Skeletal muscle satellite cell (primary cell): ENCODE data around the gene TGM2. TPM values are rescaled to one million over a fixed set of nuclear protein-coding genes. Genes with fewer than 3 reads are reported as not detected.

Experiments
- H3K27me3 ChIP-seq: 2 replicates; pipeline ENCODE4 v1.7.0; 2013; ENCODE audit warnings: low read length; ENCODE audit not compliant: control insufficient read depth, insufficient read depth
- H3K36me3 ChIP-seq: 2 replicates; pipeline ENCODE4 v1.7.0; 2013; ENCODE audit warnings: mild to moderate bottlenecking, control low read depth, low read length; ENCODE audit not compliant: insufficient read depth
- H3K4me1 ChIP-seq: 2 replicates; pipeline ENCODE4 v1.7.0; 2013; ENCODE audit warnings: low read length; ENCODE audit not compliant: control insufficient read depth, insufficient read depth
- H3K4me2 ChIP-seq: 2 replicates; pipeline ENCODE4 v1.7.0; 2013; ENCODE audit warnings: mild to moderate bottlenecking, low read length
- H3K4me3 ChIP-seq: 2 replicates; pipeline ENCODE4 v1.7.0; 2013; ENCODE audit warnings: low read length
- H3K9ac ChIP-seq: 2 replicates; pipeline ENCODE4 v1.7.0; 2013; ENCODE audit warnings: mild to moderate bottlenecking, low read depth, low read length, moderate library complexity
- H3K9me3 ChIP-seq: replicated peaks from 2 replicates; pipeline ENCODE4 v1.7.0; 2013; ENCODE audit warnings: mild to moderate bottlenecking, control low read depth, low read length
- total RNA-seq: library from RNA; depleted of rRNA; stranded (reverse); fragments of >200 nt; gene quantifications from 2 replicates; pipeline ENCODE4 v1.2.3, GENCODE V29; 2012; rRNA removed

TGM2 gene
- 1.8 and 4.2 TPM in 2 replicates for total RNA-seq

DNA sequence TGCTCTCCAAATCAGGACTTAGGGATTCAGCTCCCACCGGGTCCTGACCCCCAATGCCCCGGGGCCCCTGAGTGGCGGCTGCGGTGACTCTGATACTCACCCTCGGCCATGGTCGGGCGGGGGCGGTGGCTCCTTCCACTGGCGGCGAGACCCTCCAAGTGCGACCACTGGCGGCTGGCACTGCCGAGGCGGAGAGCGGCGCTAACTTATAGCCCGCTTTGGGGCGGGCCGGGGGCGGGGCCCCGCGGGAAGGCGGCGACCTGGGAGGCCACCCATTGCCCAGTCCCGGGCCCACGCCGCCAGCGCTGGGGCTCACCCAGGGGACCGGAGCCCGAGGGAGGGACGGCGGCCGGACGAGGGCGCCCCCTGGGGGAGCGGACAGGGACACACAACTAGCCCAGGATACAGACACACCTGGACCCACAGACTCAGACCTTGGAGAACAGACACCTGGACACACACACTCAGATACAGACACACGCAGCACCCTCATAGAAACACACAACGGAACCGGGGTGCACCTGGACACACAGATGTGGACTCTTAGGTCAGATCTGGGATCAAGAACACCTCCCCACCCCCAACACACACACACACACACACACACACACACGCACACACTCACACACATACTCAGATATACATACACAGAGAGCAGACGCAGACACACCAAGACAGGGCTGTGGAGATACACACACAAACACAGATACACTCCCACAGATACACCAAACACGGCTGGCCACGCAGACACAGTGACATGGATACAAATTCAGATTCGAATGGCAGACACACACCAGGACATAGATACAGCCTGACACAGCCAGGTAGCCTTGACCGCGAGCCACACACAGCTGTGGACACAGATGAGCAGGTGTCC lies at the start of gene TGM2:
Gene TGM2, minus strand, starts transcription at position 182 of the 877 bp plus-strand sequence. Its CDS starts 72 bp downstream, at position 110.
- Histone ChIP-seq H3K27me3 (no peaks in the 10 kb centered on the region), H3K9ac (peak within 1 kb of the TSS; percentile 57), H3K4me1 (peaks cover 42% of the 10 kb centered on the region), H3K9me3 (no peaks in the 10 kb centered on the region), H3K4me3 (peak within 1 kb of the TSS; percentile 66), H3K4me2 (peak within 1 kb of the TSS; percentile 89), H3K36me3 (peaks cover 4% of the 10 kb centered on the region)

DNA sequence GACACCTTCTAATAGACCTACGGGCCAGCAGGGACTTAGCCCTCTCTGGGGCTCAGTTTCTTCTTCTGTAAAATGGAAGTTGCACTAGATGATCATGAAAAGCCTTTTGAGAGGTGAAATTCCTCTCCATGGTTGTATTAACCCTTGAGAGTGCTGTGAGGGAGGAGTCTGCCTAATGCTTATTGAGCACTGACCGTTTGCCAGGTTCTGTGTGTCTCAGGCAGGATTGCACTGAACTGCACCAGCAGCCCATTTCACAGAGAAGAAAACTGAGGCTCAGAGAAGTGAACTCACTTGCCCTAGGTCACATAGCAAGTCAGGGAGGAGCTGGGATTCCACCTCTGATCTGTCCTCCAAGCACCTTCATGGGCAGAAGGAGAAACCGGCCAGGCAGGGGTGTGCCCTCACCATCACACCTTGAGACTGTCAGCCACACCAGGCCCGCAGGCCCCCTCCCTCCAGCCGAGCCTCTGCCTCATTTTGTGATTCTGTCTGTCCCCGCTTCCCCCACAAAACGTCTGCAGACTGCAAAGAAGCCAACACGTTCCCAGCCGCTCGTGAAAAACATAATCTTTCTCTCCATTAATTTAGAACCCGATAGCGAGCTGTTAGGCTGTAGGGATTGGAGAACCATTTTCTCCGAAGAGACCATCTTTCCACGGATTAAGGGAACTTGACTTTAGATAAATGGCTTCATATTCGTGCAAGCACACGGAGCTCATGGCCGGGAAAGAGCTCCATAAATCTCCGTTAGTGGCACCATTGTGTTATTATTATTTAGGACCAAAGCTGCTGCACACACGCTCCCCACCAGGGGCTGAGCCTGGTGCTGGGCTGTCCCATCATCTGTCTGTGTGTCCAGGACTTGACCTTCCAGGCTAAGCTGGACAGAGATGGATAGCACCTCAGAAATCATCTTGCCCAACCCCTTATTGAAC lies 49.5 kb upstream of the TGM2 start:
- Histone ChIP-seq H3K9me3 (no peaks in the 10 kb centered on the region), H3K36me3 (no peaks in the 10 kb centered on the region), H3K4me3 (no peak overlapping the region), H3K9ac (no peak overlapping the region), H3K4me2 (no peak overlapping the region), H3K27me3 (no peaks in the 10 kb centered on the region), H3K4me1 (peaks cover 45% of the 10 kb centered on the region)

DNA sequence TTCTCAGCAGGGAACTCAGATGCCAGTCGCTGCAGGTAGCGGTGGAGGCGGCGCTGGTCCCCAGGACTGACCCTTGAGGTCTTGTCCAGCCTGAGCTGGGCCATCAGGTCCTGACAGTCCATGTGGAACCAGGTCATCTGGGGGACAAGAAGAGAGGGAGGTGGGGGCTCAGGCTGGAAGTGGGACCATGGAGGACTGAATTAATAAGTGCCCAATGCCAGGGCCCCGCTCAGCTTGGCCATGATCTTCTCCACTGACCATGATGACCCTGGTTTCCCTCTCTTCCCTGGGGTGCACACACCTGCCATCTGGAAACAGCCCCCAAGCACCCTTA lies 48.5 kb upstream of the TGM2 start:
- no peak overlapping the region for H3K9ac ChIP-seq
- H3K4me1 ChIP-seq = peaks cover 45% of the 10 kb centered on the region
- no peak overlapping the region for H3K4me2 ChIP-seq
- H3K4me3 ChIP-seq = no peak overlapping the region
- H3K9me3 ChIP-seq = no peaks in the 10 kb centered on the region
- H3K36me3 ChIP-seq = no peaks in the 10 kb centered on the region
- H3K27me3 ChIP-seq = no peaks in the 10 kb centered on the region

DNA sequence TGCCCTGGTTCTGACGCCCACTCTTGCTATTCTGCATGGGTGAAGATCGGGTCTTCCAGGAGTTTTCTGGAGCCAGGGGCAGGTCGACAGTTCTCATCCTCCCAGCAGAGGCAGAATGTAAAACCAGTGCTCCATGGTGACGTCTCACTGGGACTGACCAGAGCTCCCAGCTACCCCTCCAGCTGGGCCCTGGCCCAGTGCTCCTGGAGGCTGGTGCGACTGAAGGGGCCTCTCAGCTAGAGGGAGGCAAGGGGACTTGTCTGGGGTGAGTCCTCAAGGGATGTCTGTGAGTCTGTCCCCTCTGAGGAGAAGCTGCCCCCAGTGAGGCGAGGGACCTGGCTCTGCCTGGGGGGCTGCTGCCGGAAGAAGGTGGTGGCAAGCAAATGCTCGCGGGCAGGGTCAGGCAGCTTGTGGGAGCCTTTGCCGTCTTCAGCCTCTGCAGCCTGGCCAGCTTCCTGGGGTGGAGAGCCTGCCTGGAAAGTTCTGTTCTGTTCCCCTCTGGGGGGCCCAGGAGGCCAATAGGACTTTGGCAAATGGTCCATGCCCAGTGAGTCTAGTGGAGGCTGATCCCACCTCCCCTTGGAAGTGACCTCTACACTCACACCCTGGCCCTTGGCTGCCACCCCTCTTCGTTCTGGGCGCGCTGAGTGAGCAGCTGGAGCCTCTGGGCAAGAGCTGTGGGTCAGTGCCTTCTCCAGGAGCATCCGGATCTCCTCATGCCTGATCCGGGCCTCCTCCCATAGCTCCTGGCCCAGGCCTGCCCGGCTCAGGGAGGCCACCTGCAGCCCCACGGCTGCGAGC lies 47.9 kb upstream of the TGM2 start:
- Histone ChIP-seq H3K4me3 (no peak overlapping the region), H3K9me3 (no peaks in the 10 kb centered on the region), H3K36me3 (no peaks in the 10 kb centered on the region)

DNA sequence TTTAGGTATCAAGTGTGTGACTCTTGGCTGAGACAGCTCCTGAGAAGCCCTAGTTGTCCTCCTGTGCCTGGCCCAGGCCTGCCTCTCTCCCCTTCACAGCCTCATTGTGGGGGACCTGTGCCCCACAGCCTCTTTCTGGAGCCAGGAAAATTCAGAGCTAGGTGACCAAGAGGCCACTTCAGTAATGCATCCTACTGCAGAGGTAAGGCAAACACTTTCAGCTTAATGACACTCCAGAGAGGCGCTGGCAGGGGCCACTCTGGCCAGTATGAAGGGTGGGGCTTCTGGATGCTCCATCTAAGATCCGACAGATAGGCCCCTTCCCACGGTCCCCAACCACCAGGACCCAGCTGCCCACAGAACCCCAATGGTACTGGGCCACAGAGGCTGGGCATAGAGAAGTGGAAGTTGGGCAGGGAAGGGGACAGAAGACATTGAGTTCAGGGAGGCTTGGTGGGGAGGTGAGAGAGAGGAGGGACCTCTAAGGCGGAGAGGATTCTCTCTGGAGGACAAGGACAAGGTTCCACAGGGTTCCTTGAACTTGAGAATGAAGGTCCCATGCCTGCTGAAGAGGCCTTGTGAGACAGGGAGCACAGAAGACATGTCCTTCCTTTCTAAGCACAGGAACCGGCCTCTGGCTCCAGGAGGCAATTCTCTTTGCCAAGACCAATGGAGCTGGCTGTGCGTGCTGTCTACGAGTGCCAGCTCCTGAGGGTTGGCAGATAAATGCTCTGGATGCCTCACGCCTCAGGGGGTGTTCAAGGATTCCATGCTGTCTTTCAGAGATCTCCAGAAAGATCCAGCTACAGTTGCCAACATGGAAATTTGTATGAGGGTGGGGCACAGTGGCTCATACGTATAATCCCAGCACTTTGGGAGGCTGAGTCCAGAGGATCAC lies 46.4 kb upstream of the TGM2 start:
- H3K9me3 ChIP-seq = no peaks in the 10 kb centered on the region
- peaks cover 31% of the 10 kb centered on the region for H3K4me1 ChIP-seq
- H3K27me3 ChIP-seq = no peaks in the 10 kb centered on the region
- H3K4me3 ChIP-seq = no peak overlapping the region
- no peak overlapping the region for H3K4me2 ChIP-seq
- H3K36me3 ChIP-seq = no peaks in the 10 kb centered on the region
- no peak overlapping the region for H3K9ac ChIP-seq

More for the DNA sequence above, 47.9 kb upstream of the TGM2 start:
- Histone ChIP-seq H3K9ac (no peak overlapping the region), H3K4me1 (peaks cover 41% of the 10 kb centered on the region), H3K27me3 (no peaks in the 10 kb centered on the region), H3K4me2 (no peak overlapping the region)

DNA sequence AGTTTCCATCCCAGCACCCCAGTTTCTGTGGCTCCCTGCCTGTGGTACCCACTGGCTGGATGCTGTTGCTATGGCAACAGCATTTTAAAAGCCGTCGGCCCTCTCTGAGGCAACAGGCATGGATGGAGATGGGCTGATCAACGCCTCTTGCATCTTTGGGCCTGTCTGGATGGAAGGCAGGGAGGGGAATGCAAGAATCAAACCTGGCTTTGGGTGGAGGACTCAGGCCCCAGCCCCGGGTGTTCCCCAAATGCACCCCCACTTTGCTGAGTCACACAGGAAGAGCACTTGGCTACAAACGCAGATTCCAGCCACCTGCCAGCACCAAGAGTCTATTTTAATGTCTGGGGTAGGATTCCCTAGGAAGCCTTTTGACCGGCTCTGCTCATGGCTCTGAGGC lies 45.7 kb upstream of the TGM2 start:
- Histone ChIP-seq H3K9me3 (no peaks in the 10 kb centered on the region), H3K4me1 (peaks cover 31% of the 10 kb centered on the region), H3K4me2 (no peak overlapping the region), H3K4me3 (no peak overlapping the region), H3K36me3 (no peaks in the 10 kb centered on the region), H3K27me3 (no peaks in the 10 kb centered on the region), H3K9ac (no peak overlapping the region)

DNA sequence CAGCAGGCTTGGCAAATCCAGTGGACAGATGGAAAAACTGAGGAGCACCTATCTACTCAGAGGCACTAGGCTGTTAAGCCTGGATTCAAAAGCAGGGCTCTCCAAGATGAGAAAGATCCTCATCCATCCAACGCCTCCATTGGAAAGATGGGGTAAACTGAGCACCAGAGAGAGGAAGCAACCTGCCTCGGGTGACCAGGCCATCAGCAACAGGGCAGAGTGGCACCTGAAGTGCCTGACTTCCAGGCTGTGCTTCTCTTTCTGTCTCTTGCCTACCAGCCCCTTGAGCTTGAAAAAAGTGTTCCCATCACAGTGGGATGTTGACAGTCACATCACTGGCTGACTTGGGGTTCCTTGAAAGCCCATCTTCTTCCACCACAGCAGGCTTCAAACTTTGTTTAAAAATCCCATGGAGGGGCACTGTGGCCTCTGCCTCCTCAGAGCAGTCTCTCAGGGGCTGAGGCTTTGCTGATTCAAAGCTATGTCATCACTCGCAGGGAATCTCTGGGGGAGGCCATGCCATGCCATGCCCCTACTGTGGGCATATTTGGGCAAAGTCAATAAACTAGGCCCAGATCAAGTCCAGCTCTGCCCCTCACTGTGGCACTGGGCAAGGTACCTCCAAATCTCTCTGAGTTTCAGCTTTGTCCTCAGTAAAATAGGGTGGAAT lies 44.8 kb upstream of the TGM2 start:
- H3K9me3 ChIP-seq = no peaks in the 10 kb centered on the region
- H3K36me3 ChIP-seq = no peaks in the 10 kb centered on the region
- no peak overlapping the region for H3K9ac ChIP-seq
- peak overlapping the region; percentile 2 for H3K4me2 ChIP-seq
- peaks cover 31% of the 10 kb centered on the region for H3K4me1 ChIP-seq
- H3K27me3 ChIP-seq = no peaks in the 10 kb centered on the region
- H3K4me3 ChIP-seq = no peak overlapping the region

DNA sequence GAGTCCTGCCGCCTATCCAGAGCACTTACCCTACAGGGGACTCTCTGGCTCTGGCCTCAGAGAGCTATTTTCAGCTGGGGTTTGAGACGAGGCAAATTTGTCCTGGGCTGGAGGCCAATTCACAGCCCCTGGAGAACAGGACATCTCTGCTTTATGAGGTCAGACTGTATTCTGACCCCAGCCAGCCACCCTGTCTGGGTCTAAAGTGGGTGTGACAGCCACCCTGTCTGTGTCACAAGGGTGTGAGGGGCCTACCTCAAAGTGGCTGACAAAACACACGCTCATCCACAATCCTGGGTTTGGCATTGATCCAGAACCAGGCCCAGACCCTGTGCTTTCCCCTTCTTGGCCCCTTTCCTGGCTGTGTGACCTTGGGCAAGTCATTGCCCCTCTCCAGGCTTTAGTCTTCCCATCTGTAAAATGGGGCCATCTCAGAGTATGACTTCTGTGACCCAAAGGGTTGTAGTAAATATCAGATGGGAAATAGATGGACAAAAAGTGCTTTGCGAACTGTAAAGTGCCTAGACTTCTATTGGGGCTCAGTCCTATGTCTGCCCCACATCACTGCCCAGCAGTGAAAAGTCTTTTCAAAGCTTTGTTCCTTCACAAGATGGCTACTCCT lies 44.1 kb upstream of the TGM2 start:
- Histone ChIP-seq H3K4me3 (no peak overlapping the region), H3K9me3 (no peaks in the 10 kb centered on the region), H3K9ac (no peak overlapping the region), H3K4me2 (no peak overlapping the region), H3K27me3 (no peaks in the 10 kb centered on the region), H3K4me1 (peaks cover 31% of the 10 kb centered on the region), H3K36me3 (no peaks in the 10 kb centered on the region)

DNA sequence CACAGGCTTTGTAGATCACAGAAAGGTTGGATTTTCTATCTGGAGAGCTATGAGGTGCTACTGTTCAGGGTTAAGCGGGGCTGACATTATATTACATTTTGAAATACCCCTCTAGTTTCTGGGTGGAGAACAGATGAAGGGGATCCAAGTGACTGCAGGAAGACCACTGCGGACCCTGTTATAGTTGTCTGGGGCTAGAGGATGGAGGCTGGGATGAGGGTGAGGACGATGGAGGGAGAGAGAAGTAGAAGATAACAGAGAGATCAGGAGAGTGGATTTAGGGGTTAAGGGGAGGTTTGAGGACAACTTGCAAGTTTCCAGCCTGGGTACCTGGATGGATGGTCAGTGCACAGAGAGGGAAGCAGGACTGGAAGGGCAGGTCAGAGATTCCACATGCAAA lies 43.5 kb upstream of the TGM2 start:
- Histone ChIP-seq H3K4me1 (peaks cover 31% of the 10 kb centered on the region), H3K4me3 (no peak overlapping the region), H3K9ac (no peak overlapping the region), H3K9me3 (no peaks in the 10 kb centered on the region), H3K36me3 (no peaks in the 10 kb centered on the region), H3K27me3 (no peaks in the 10 kb centered on the region), H3K4me2 (no peak overlapping the region)

DNA sequence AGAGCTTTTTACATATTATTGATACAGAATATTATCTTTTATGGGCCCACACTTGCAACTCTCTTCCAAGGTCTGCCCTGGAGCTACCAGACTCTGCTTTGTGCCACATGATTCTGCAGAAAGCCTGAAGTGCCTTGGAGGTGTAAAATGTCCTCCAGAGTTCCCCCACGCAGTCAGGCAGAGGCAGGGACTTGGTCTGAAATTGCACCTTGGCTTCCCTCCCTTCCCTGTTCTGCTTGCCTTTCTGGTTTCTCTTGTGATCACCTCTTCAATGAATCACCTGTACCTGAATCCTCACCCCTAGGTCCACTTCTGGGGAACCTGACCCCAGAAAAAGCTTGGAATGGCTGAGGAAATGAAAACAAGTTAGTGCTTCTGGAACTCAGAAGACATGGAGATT lies 43.0 kb upstream of the TGM2 start:
- no peak overlapping the region for H3K4me3 ChIP-seq
- H3K4me2 ChIP-seq = no peak overlapping the region
- H3K36me3 ChIP-seq = no peaks in the 10 kb centered on the region
- peaks cover 31% of the 10 kb centered on the region for H3K4me1 ChIP-seq
- no peaks in the 10 kb centered on the region for H3K9me3 ChIP-seq
- no peak overlapping the region for H3K9ac ChIP-seq
- H3K27me3 ChIP-seq = no peaks in the 10 kb centered on the region
